Frontal cortex (tissue), 4 donors: ENCODE measurements around the gene MAEA. TPM values are rescaled to one million over a fixed set of nuclear protein-coding genes. Genes with fewer than 3 reads are reported as not detected.

Experiments
- DNase-seq, 2 donors: peaks; one replicate each; pipeline ENCODE4 v3.0.0; 2012; ENCODE audit warnings: low spot score in 2 of 2
- FAIRE-seq: peaks from 2 replicates; lab custom pipeline; 2012; peaks lifted over from hg19 to GRCh38; lab: Jason Lieb, UNC
- total RNA-seq: library from RNA; depleted of rRNA; stranded (reverse); fragments of >200 nt; gene quantifications from one replicate; pipeline ENCODE4 v1.2.3, GENCODE V29; 2014
- donor health status: control.
- donor health status: control.
- donor health status: control.

The MAEA gene
- total RNA-seq, 1 donor from 2014 or later: 31.4 TPM

DNA sequence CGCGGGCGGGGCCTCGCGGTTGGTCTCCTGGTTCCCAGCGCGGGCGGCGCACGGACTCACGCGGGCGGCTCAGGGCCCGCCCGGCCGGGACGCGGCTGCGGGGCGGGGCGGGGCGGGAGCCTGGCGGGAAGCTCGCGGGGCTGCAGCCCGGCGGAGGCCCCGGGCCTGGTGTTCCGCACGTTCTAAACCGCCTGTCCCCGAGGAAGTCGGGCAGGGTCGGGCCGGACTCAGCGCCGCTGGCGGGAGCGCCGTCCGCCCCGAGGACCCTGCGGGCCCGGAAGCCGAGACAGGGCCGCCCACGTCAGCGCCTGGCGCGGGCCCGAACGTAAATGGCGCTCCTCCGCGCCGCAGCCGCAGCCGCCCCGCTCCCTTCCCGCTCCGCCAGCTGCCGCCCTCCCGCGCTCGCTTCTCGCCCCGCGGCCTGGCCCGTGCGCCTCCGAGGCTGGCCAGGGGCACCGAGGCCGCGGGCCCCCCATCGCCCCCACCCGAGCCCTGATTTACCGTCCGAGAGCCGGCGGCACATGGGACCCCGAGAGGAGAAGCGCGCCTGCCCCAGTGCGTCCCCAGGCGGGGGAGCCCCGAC, 40.5 kb upstream of the MAEA start:
- DNase-seq: peak; percentile 97 to 99
- FAIRE-seq: no peak

DNA sequence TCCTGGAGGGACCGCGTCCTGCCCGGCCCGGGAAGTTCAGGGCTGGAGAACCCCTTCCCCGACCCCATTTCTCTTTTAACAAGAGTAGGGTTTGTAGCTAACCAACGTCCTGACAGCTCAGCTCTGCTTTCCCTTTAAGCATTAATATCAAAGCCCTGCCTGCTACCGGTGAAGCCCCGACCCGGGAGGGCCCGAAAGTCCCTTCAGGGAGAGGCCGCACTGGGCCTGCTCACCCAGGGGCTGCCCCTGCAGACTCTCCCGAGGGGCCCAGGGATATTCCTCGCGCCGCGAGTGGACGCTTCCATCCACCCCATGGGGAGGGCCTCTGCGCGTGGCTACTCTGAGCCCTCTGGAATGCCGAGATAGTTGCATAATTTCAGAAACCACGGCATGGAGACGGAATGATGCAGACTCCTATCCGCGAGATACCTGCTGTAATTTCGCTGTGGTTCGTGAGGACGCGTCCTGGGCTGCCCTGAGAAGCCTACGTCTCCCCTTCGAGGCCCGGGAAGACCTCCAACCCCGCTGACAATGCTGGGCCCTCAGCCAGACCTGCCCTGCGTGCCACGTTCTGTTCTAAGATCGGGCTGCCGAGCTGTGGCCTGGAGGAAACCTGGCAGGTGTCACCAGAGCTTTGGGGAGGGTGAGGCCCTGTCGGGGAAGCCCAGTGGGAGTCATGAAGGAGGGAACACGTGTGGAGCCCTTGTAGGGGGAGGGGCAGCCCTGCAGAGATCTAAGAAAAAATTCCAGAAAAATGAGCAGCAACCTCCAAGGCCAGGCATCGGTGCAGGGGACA, 39.8 kb upstream of the MAEA start:
- DNase-seq: peak in 1 of 2 donors; percentile 47
- no peak for FAIRE-seq

DNA sequence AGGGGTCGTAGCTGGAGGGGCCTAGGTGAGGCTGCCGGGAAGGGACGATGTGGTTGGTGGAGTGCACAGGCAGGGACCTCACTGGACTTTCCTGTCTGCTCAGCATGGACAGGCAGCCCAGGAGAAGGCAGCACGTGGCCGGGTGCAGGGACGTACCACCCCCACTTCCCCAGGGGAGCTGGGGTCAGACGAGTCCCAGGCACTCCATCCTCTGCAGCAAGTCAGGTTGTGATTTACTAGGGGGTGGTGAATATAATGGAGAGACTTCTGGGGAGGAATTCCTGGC, 39.2 kb upstream of the MAEA start:
- DNase-seq (no peak), FAIRE-seq (no peak)

DNA sequence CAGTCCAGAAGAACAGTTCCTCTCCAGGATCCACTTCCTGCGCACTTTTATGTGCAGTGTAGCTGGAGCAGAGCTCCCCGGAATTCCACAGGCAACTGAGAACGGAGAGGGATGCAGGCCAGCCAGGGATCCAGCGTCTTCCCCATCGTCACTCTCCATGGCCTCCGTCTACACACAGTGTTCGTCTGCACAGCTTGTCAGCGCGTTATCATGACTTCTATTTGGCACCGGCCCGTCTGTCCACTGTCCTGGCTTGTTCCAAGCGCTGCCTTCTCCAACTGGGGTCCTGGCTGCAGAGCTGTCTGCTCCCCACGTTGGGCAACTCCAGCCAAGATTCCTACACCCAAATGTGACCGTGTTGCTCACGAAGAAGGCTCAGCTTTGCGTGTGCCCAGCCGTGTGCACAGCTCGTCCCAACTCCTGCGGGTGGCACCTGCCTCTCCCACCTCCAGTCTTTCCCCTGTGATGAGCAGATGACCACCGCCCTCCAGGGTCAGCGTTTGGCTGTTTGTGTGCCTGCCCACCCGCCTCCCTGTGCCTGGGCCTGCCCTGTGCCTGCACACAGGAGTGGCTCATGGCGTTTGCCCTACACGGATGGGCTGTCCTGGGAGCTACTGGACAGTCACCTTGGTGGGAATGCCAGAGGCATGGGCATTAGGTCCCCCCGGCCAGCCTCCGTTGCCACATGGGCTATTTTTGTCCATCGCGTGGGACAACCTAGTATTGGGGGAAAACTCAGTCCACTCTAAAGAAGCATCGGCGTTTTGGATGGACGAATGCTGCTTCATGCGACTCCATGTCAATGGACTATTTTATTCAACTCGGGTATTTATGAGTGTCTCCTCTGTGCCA, 38.5 kb upstream of the MAEA start:
- no peak for FAIRE-seq
- no peak for DNase-seq

- DNase-seq (no peak), FAIRE-seq (no peak)
Measured at GRCh38 chr4:1251773-1252066, 38.0 kb upstream of the MAEA start.

- DNase-seq (no peak), FAIRE-seq (no peak)
Measured at GRCh38 chr4:1252928-1253492, 36.7 kb upstream of the MAEA start.

- DNase-seq (no peak), FAIRE-seq (no peak)
Measured at GRCh38 chr4:1253831-1254230, 35.9 kb upstream of the MAEA start.

- DNase-seq (no peak), FAIRE-seq (no peak)
Measured at GRCh38 chr4:1255151-1255550, 34.5 kb upstream of the MAEA start.

DNA sequence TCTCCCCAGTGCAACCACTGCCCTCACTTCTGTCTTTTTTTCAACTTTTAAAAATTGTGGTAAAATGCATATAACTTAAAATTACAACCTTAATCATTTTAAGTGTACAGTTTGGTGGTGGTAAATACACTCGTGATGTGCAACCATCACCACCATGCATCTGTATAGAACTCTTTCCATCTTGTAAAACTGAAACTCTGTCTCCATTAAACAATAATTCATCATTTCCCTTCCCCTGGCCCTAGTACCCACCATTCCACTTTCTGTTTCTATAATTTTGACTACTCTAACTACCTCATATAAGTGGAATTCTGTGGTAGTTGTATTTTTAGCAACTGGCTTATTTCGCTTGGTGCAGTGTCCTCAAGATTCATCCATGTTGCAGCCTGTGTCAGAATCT, 34.0 kb upstream of the MAEA start:
- no peak for FAIRE-seq

GRCh38 chr4:1258457-1258856, 31.2 kb upstream of the MAEA start:
- no peak for DNase-seq
- no peak for FAIRE-seq

More for the DNA sequence above, 34.0 kb upstream of the MAEA start:
- DNase-seq: no peak

DNA sequence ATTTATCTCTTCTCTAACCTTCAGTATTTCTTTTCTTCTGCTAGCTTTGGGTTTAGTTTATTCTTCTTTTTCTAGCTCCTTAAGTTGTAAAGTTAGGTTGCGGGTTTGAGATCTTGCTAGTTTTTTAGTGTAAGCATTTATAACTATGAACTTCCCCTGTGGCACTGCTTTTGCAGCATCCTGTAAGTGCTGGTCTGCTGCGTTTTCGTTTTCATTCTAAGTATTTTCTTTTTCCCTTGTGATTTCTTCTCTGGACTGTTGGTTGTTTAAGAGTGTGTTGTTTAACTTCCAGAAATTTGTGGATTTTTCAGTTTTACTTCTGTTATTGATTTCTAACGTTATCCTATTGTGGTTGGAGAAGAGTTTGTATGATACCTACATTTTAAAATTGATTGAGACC, 29.7 kb upstream of the MAEA start:
- DNase-seq: no peak
- no peak for FAIRE-seq

- no peak for DNase-seq
- no peak for FAIRE-seq
Measured at GRCh38 chr4:1260418-1261106, 29.1 kb upstream of the MAEA start.

- DNase-seq (no peak), FAIRE-seq (no peak)
Measured at GRCh38 chr4:1261107-1261928, 28.4 kb upstream of the MAEA start.

GRCh38 chr4:1264942-1265341, 24.7 kb upstream of the MAEA start:
- FAIRE-seq (no peak), DNase-seq (no peak)

- FAIRE-seq: no peak
- no peak for DNase-seq
Measured at GRCh38 chr4:1265351-1265750, 24.3 kb upstream of the MAEA start.

- FAIRE-seq: no peak
- no peak for DNase-seq
Measured at GRCh38 chr4:1266881-1267763, 22.6 kb upstream of the MAEA start.

GRCh38 chr4:1269209-1269608, 20.5 kb upstream of the MAEA start:
- FAIRE-seq: no peak
- DNase-seq: no peak

- FAIRE-seq: no peak
- DNase-seq: no peak
Measured at GRCh38 chr4:1271686-1272085, 18.0 kb upstream of the MAEA start.

GRCh38 chr4:1274871-1275270, 14.8 kb upstream of the MAEA start:
- DNase-seq (no peak), FAIRE-seq (no peak)
